Cardiac septum (tissue), 1 donor: ENCODE data around the gene LRRC45. TPM values are rescaled to one million over a fixed set of nuclear protein-coding genes. Genes with fewer than 3 reads are reported as not detected.

Experiments used
- DNase-seq: peaks from one replicate; pipeline ENCODE4 v3.0.0-alpha.2; 2020; ENCODE audit warnings: low spot score
- intact Hi-C: fragments of 100-400 bp; cut with DNase I; formaldehyde crosslinking; loops from one replicate; pipeline ENCODE4 v1.14.0; 2022
- total RNA-seq: library from RNA; stranded (reverse); fragmentation: NEBNext Ultra II Directional; extraction: Animal tissue kit (Norgen Biotek cat#: 25700); gene quantifications from one replicate; pipeline ENCODE4 v1.2.1, GENCODE V29; 2021
- donor health status: DM: no; HTN: no; CAD: no.

LRRC45 gene
- total RNA-seq, 1 donor from 2014 or later, result 3.3 TPM

- no peak for DNase-seq
Measured at GRCh38 chr17:82076018-82076784, 53.1 kb downstream of the LRRC45 start.

DNA sequence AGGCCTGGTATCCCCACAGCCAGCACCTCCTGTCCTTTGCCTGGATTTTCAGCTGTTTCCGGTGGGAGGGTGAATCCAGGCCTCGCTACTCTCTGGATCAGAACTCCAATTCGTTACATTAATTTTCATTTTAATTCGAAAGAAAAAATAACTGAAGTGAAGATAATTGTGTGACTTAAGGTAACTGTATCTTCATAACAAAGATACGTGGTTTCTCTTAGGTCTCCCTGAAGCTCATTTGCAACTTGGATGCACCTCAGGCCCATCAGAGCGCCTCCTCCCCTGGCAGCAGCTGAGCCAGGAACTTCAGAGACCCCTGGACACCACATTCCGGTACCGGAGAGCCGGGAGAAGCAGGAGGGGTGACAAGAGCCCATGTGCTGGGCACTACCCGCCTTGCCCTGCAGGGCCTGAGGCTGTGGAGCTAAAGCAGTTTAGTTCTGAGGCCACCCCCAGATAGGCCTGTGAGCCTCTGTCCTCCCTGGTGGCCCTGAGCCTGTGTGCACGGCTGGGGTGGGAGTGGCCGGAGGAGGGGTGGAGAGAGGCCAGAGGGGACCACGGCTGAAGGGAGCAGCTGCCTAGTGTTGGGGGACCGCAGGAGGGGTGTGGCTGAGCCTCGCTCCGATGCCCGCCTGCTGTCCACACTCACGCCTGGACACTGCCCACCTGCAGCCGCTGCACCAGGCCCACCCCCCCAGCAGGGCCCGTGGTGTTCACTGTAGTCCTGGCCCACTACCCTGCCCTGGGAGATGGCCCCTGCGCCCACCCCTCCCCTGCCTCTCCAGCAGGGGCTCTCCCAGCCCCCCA, 53.9 kb downstream of the LRRC45 start:
- intact Hi-C loops, result no loop called here
- DNase-seq, result no peak

More at GRCh38 chr17:82076018-82076784, 53.1 kb downstream of the LRRC45 start:
- intact Hi-C loops, result no loop called here

GRCh38 chr17:82077617-82078358, 54.7 kb downstream of the LRRC45 start:
- intact Hi-C loops, result no loop called here
- DNase-seq, result no peak

DNA sequence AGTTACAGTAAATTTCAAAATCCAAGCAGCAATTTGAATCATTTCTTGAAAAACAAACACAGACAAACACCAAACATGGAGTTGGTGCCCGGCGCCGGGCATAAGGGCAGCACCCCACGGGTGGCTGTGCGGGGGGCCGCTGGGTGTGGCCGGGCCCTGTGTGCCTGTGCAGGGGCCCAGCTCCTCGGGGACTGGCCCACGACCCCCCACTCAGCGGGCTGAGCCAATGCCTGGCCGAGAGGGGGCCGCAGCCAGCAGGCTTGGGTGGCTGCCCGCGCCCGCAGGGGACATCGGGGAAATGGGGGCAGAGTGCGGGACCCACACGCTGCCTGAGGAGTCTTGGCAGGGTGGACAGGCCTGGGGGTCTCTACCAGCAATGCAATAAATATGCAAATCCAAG, 55.3 kb downstream of the LRRC45 start:
- no peak for DNase-seq
- intact Hi-C loops, result no loop called here

DNA sequence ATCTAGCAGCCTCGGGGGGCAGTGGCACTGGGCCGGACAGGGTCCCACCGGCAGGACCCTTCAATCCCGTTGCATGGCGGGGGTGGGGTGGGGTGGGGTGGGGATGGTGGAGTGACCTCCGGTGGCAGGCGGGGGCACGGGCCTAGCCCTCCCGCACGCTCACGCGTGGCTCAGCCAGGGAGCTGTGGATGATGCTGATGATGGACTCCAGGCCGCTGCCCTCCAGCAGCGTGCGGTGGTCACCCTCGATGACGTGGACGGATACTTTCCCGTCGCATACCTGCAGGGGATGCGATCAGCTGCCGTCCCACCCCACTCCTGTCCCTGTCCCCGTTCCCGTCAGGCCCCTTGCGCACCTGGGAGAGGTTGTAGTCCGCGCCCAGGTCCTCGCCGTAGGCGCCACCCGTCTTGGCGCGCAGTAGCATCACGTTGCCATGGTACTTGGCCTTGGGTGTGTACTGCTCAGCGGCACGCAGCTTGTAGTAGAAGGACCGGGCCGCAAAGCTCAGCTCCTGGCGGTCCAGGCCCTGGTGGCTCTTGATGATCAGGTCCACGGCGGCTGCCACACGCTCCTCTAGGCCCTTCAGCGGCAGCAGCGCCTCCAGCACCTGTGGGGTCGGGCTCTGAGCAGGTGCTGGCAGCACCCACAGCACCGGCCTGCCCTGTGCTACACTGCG, 56.0 kb downstream of the LRRC45 start:
- no peak for DNase-seq
- intact Hi-C loops, result no loop called here

- DNase-seq, result no peak
- intact Hi-C loops, result no loop called here
Measured at GRCh38 chr17:82080048-82080788, 57.1 kb downstream of the LRRC45 start.

Other genes starting within 250 kb of the LRRC45 start
- not detected for gene GCGR, start 219.2 kb upstream of the LRRC45 start, total RNA-seq
- 102 TPM for gene MCRIP1, start 190.0 kb upstream of the LRRC45 start, total RNA-seq
- gene PPP1R27, start 188.3 kb upstream of the LRRC45 start, total RNA-seq, result 0.32 TPM
- 371 TPM for gene P4HB, start 162.8 kb upstream of the LRRC45 start, total RNA-seq
- 158 TPM for gene ARHGDIA, start 152.0 kb upstream of the LRRC45 start, total RNA-seq
- gene ALYREF, start 131.7 kb upstream of the LRRC45 start, total RNA-seq, result 40.1 TPM
- gene ANAPC11, start 131.6 kb upstream of the LRRC45 start, total RNA-seq, result 131 TPM
- 0.51 TPM for gene NPB, start 121.1 kb upstream of the LRRC45 start, total RNA-seq
- 47.1 TPM for gene PCYT2, start 111.9 kb upstream of the LRRC45 start, total RNA-seq
- 8.3 TPM for gene SIRT7, start 105.1 kb upstream of the LRRC45 start, total RNA-seq
- gene MAFG, start 95.6 kb upstream of the LRRC45 start, total RNA-seq, result 24.4 TPM
- 7.8 TPM for gene PYCR1, start 86.0 kb upstream of the LRRC45 start, total RNA-seq
- gene MYADML2, start 76.1 kb upstream of the LRRC45 start, total RNA-seq, result 4.4 TPM
- gene NOTUM, start 62.1 kb upstream of the LRRC45 start, total RNA-seq, result 0.38 TPM
- 25.5 TPM for gene ASPSCR1, start 45.7 kb upstream of the LRRC45 start, total RNA-seq
- 22.8 TPM for gene CENPX, start 427 bp upstream of the LRRC45 start, total RNA-seq
- 0.65 TPM for gene RAC3, start 8.4 kb downstream of the LRRC45 start, total RNA-seq
- 144 TPM for gene DCXR, start 14.4 kb downstream of the LRRC45 start, total RNA-seq
- 21.0 TPM for gene RFNG, start 28.5 kb downstream of the LRRC45 start, total RNA-seq
- gene GPS1, start 28.6 kb downstream of the LRRC45 start, total RNA-seq, result 67.4 TPM
- gene DUS1L, start 42.5 kb downstream of the LRRC45 start, total RNA-seq, result 47.6 TPM
- gene FASN, start 74.9 kb downstream of the LRRC45 start, total RNA-seq, result 22.9 TPM
- 10.6 TPM for gene CCDC57, start 189.5 kb downstream of the LRRC45 start, total RNA-seq
- 20.7 TPM for gene SLC16A3, start 205.7 kb downstream of the LRRC45 start, total RNA-seq